HG03432 (cell line): ENCODE results near the gene ZBTB32.

ENCODE experiments used
- ATAC-seq: cut with Tn5 transposase; IDR thresholded peaks from one replicate; pipeline ENCODE4 v1.9.1; 2021; ENCODE audit warnings: mild to moderate bottlenecking, moderate library complexity; ENCODE audit not compliant: unreplicated experiment

Gene ZBTB32

GRCh38 chr19:35693835-35694599 is 10.3 kb upstream of the ZBTB32 start:
- peak; percentile 74 for ATAC-seq

- no peak for ATAC-seq
Measured at GRCh38 chr19:35695895-35696422, 8.4 kb upstream of the ZBTB32 start.

GRCh38 chr19:35696835-35697234 is 7.5 kb upstream of the ZBTB32 start:
- no peak for ATAC-seq

- peak; percentile 87 for ATAC-seq
Measured at GRCh38 chr19:35702223-35703012, 1.9 kb upstream of the ZBTB32 start.

- no peak for ATAC-seq
Measured at GRCh38 chr19:35703343-35703742, 1.0 kb upstream of the ZBTB32 start.

GRCh38 chr19:35708391-35708790 is 4.0 kb downstream of the ZBTB32 start:
- no peak for ATAC-seq

- peak; percentile 35 for ATAC-seq
Measured at GRCh38 chr19:35710784-35711723, 6.7 kb downstream of the ZBTB32 start.

GRCh38 chr19:35712567-35713505 is 8.5 kb downstream of the ZBTB32 start:
- ATAC-seq, result peak; percentile 7

GRCh38 chr19:35713506-35713850 is 9.1 kb downstream of the ZBTB32 start:
- no peak for ATAC-seq

- ATAC-seq, result no peak
Measured at GRCh38 chr19:35713904-35714495, 9.6 kb downstream of the ZBTB32 start.

GRCh38 chr19:35714601-35715354 is 10.4 kb downstream of the ZBTB32 start:
- ATAC-seq, result no peak

- no peak for ATAC-seq
Measured at GRCh38 chr19:35715355-35715809, 11.0 kb downstream of the ZBTB32 start.

GRCh38 chr19:35715981-35716800 is 11.8 kb downstream of the ZBTB32 start:
- no peak for ATAC-seq

GRCh38 chr19:35716801-35717664 is 12.7 kb downstream of the ZBTB32 start:
- ATAC-seq, result peak; percentile 52

GRCh38 chr19:35717665-35718344 is 13.4 kb downstream of the ZBTB32 start, which contains the start of gene KMT2B:
Gene KMT2B, plus strand, starts transcription at chr19:35718003. Its CDS starts 16 bp downstream, at chr19:35718019.
- ATAC-seq, result no peak
